ENCODE data around the gene HMGA1. TPM values are rescaled to one million over a fixed set of nuclear protein-coding genes. Genes with fewer than 3 reads are reported as not detected.

Gene HMGA1
- total RNA-seq, 4 donors from 2014 or later: 8.1 to 24.5 (median 18.1) TPM

- Histone ChIP-seq H3K27me3 (peaks cover 9% of the 10 kb centered on the region), H3K36me3 (no peaks in the 10 kb centered on the region), H3K4me3 (no peak overlapping the region), H3K9me3 (no peaks in the 10 kb centered on the region), H3K4me1 (no peaks in the 10 kb centered on the region), H3K27ac (no peak overlapping the region)
- WGBS, 2 donors (ENCODE audit: low coverage in 1 of 2): 55 to 71% methylated on average over 3 to 5 of the region's 7 CpGs
- no peak for ATAC-seq
- TF ChIP-seq EP300 (IDR thresholded peaks at IDR 0.05): no peak
- TF ChIP-seq CTCF (IDR thresholded peaks at IDR 0.05): no peak
These were observed 29.9 kb upstream of the HMGA1 start for GRCh38 chr6:34206726-34207125.

GRCh38 chr6:34207695-34208443 lies 28.8 kb upstream of the HMGA1 start:
- Histone ChIP-seq H3K27me3 (peaks cover 2% of the 10 kb centered on the region), H3K27ac (no peak overlapping the region), H3K4me1 (no peaks in the 10 kb centered on the region), H3K36me3 (no peaks in the 10 kb centered on the region), H3K9me3 (no peaks in the 10 kb centered on the region), H3K4me3 (no peak overlapping the region)
- 67 to 100% methylated on average over 1 to 2 of the region's 4 CpGs for WGBS, 2 donors (ENCODE audit: low coverage in 1 of 2)
- TF ChIP-seq EP300 (IDR thresholded peaks at IDR 0.05) (no peak), CTCF (IDR thresholded peaks at IDR 0.05) (no peak), POLR2A (IDR thresholded peaks at IDR 0.05) (no peak), POLR2AphosphoS5 (IDR thresholded peaks at IDR 0.05) (no peak)
- ATAC-seq: no peak

GRCh38 chr6:34213772-34214171 lies 22.9 kb upstream of the HMGA1 start:
- H3K9me3 ChIP-seq: no peaks in the 10 kb centered on the region
- TF ChIP-seq EP300 (IDR thresholded peaks at IDR 0.05): no peak
- no peak for TF ChIP-seq POLR2AphosphoS5 (IDR thresholded peaks at IDR 0.05)
- no peak for TF ChIP-seq POLR2A (IDR thresholded peaks at IDR 0.05)
- no peak for TF ChIP-seq CTCF (IDR thresholded peaks at IDR 0.05)
- H3K27me3 ChIP-seq: no peaks in the 10 kb centered on the region
- 75 to 85% methylated on average over 2 to 4 of the region's 4 CpGs for WGBS, 2 donors (ENCODE audit: low coverage in 1 of 2)
- no peak for ATAC-seq
- H3K4me1 ChIP-seq: no peaks in the 10 kb centered on the region
- no peak overlapping the region for H3K27ac ChIP-seq
- no peak overlapping the region for H3K4me3 ChIP-seq
- H3K36me3 ChIP-seq: no peaks in the 10 kb centered on the region

GRCh38 chr6:34218691-34219090 lies 18.0 kb upstream of the HMGA1 start:
- Histone ChIP-seq H3K27ac (no peak overlapping the region), H3K9me3 (no peaks in the 10 kb centered on the region), H3K4me1 (peaks cover 0 to 10% (median 7%) of the 10 kb centered on the region in 3 donors), H3K36me3 (no peaks in the 10 kb centered on the region), H3K27me3 (no peaks in the 10 kb centered on the region), H3K4me3 (no peak overlapping the region)
- WGBS, 2 donors (ENCODE audit: low coverage in 1 of 2): 57 to 67% methylated on average over 1 to 2 of the region's 2 CpGs
- no peak for ATAC-seq
- TF ChIP-seq POLR2AphosphoS5 (IDR thresholded peaks at IDR 0.05): no peak
- TF ChIP-seq CTCF (IDR thresholded peaks at IDR 0.05): no peak
- no peak for TF ChIP-seq POLR2A (IDR thresholded peaks at IDR 0.05)
- TF ChIP-seq EP300 (IDR thresholded peaks at IDR 0.05): no peak

- H3K9me3 ChIP-seq: no peaks in the 10 kb centered on the region
- peak overlapping the region; percentile 1 to 69 for H3K4me3 ChIP-seq
- no peaks in the 10 kb centered on the region for H3K27me3 ChIP-seq
- H3K36me3 ChIP-seq: no peaks in the 10 kb centered on the region
- peak; percentile 48 for ATAC-seq
- H3K4me1 ChIP-seq: peaks cover 0 to 18% (median 12%) of the 10 kb centered on the region in 3 donors
- 3 to 12% methylated on average over 5 to 10 of the region's 16 CpGs for WGBS, 2 donors (ENCODE audit: low coverage in 1 of 2)
- peak overlapping the region in 3 of 4 donors; percentile 90 to 97 (median 92) for H3K27ac ChIP-seq
- TF ChIP-seq CTCF (IDR thresholded peaks at IDR 0.05) (no peak), POLR2AphosphoS5 (IDR thresholded peaks at IDR 0.05) (no peak), EP300 (IDR thresholded peaks at IDR 0.05) (no peak), POLR2A (IDR thresholded peaks at IDR 0.05) (no peak)
These were observed 13.2 kb upstream of the HMGA1 start for GRCh38 chr6:34223381-34223955.
